Astrocyte (in vitro differentiated cells and primary cell): ENCODE results near the gene PATJ. TPM values are rescaled to one million over a fixed set of nuclear protein-coding genes. Genes with fewer than 3 reads are reported as not detected.

Experiments used
- DNase-seq: peaks from one replicate; pipeline ENCODE4 v3.0.0-alpha.2; 2010; ENCODE audit warnings: low read depth
- FAIRE-seq: peaks from 2 replicates; lab custom pipeline; 2011; peaks lifted over from hg19 to GRCh38; lab: Jason Lieb, UNC
- H2AFZ ChIP-seq: 2 replicates; pipeline ENCODE4 v1.6.0; 2012; ENCODE audit warnings: low read depth, low read length, inconsistent platforms
- H3K27ac ChIP-seq: 2 replicates; pipeline ENCODE4 v1.5.1; 2011; ENCODE audit warnings: low read depth, low read length, inconsistent platforms
- H3K27me3 ChIP-seq: 2 replicates; pipeline ENCODE4 v1.6.0; 2011; ENCODE audit warnings: low read length, inconsistent platforms; ENCODE audit not compliant: insufficient read depth
- H3K36me3 ChIP-seq: 2 replicates; pipeline ENCODE4 v1.5.1; 2011; ENCODE audit warnings: low read length, inconsistent platforms; ENCODE audit not compliant: insufficient read depth
- H3K4me1 ChIP-seq: 2 replicates; pipeline ENCODE4 v1.5.1; 2011; ENCODE audit warnings: low read length, inconsistent platforms; ENCODE audit not compliant: insufficient read depth
- H3K4me2 ChIP-seq: 2 replicates; pipeline ENCODE4 v1.6.0; 2012; ENCODE audit warnings: low read length, inconsistent platforms
- H3K4me3 ChIP-seq: 2 replicates; pipeline ENCODE4 v1.5.1; 2011; ENCODE audit warnings: low read depth, mild to moderate bottlenecking, low read length, inconsistent platforms; ENCODE audit not compliant: insufficient read depth
- H3K79me2 ChIP-seq: 2 replicates; pipeline ENCODE4 v1.6.0; 2012; ENCODE audit warnings: mild to moderate bottlenecking, low read length, inconsistent platforms; ENCODE audit not compliant: insufficient read depth
- H3K9ac ChIP-seq: 2 replicates; pipeline ENCODE4 v1.6.0; 2012; ENCODE audit warnings: mild to moderate bottlenecking, low read length, inconsistent platforms
- H3K9me3 ChIP-seq: 2 replicates; pipeline ENCODE4 v1.5.1; 2012; ENCODE audit warnings: low read depth, mild to moderate bottlenecking, low read length, inconsistent platforms; ENCODE audit not compliant: insufficient read depth
- H4K20me1 ChIP-seq: 2 replicates; pipeline ENCODE4 v1.6.0; 2012; ENCODE audit warnings: low read length, inconsistent platforms; ENCODE audit not compliant: insufficient read depth
- H3K27ac Mint-ChIP-seq: one replicate; pipeline ENCODE4 v1.8.0; 2021; ENCODE audit warnings: mild to moderate bottlenecking, mixed read lengths; ENCODE audit not compliant: unreplicated experiment
- H3K27me3 Mint-ChIP-seq: one replicate; pipeline ENCODE4 v1.8.0; 2021; ENCODE audit warnings: low read depth, mixed read lengths; ENCODE audit not compliant: unreplicated experiment
- H3K36me3 Mint-ChIP-seq: one replicate; pipeline ENCODE4 v1.8.0; 2021; ENCODE audit warnings: low read depth, mixed read lengths; ENCODE audit not compliant: unreplicated experiment
- H3K4me1 Mint-ChIP-seq: one replicate; pipeline ENCODE4 v1.8.0; 2021; ENCODE audit warnings: low read depth, mixed read lengths; ENCODE audit not compliant: unreplicated experiment
- H3K4me3 Mint-ChIP-seq: one replicate; pipeline ENCODE4 v1.8.0; 2021; ENCODE audit warnings: mild to moderate bottlenecking, moderate library complexity, mixed read lengths; ENCODE audit not compliant: unreplicated experiment
- H3K9me3 Mint-ChIP-seq: one replicate; pipeline ENCODE4 v1.8.0; 2021; ENCODE audit warnings: mild to moderate bottlenecking, mixed read lengths; ENCODE audit not compliant: unreplicated experiment
- CTCF ChIP-seq: IDR thresholded peaks from 2 replicates; pipeline ENCODE4 v1.5.1; 2011; ENCODE audit warnings: low read depth, mild to moderate bottlenecking, inconsistent platforms, low read length, moderate library complexity; ENCODE audit not compliant: insufficient read depth
- EZH2 ChIP-seq: IDR thresholded peaks from 2 replicates; pipeline ENCODE4 v1.6.1; 2012; ENCODE audit warnings: mild to moderate bottlenecking, low read length, inconsistent platforms; ENCODE audit not compliant: insufficient read depth
- total RNA-seq: library from RNA; stranded (reverse); gene quantifications from 2 replicates; pipeline ENCODE4 v1.2.1, GENCODE V29; 2021

Gene PATJ
- total RNA-seq, 1 donor from 2014 or later = 11.0 TPM

GRCh38 chr1:62221171-62221570 lies 478.9 kb downstream of the PATJ start:
- Mint-ChIP-seq H3K27ac (no peak overlapping the region), H3K27me3 (no peaks in the 10 kb centered on the region), H3K36me3 (no peaks in the 10 kb centered on the region), H3K4me3 (no peak overlapping the region), H3K4me1 (peaks cover 5% of the 10 kb centered on the region), H3K9me3 (no peaks in the 10 kb centered on the region)
- no peak overlapping the region for H3K27ac ChIP-seq
- no peak overlapping the region for H3K4me2 ChIP-seq
- H3K9me3 ChIP-seq = no peaks in the 10 kb centered on the region
- TF ChIP-seq EZH2 = no peak
- TF ChIP-seq CTCF = no peak
- no peaks in the 10 kb centered on the region for H3K27me3 ChIP-seq
- DNase-seq (no peak), FAIRE-seq (no peak)
- no peak overlapping the region for H2AFZ ChIP-seq
- H3K36me3 ChIP-seq = no peaks in the 10 kb centered on the region
- no peak overlapping the region for H3K4me3 ChIP-seq
- no peaks in the 10 kb centered on the region for H3K79me2 ChIP-seq
- no peak overlapping the region for H3K9ac ChIP-seq
- no peaks in the 10 kb centered on the region for H3K4me1 ChIP-seq
- no peaks in the 10 kb centered on the region for H4K20me1 ChIP-seq

- no peak for DNase-seq
- H3K36me3 Mint-ChIP-seq = no peaks in the 10 kb centered on the region
- H2AFZ ChIP-seq = no peak overlapping the region
These were observed 480.0 kb downstream of the PATJ start for GRCh38 chr1:62222321-62222720.

More at GRCh38 chr1:62222321-62222720, 480.0 kb downstream of the PATJ start:
- Histone ChIP-seq H3K27me3 (no peaks in the 10 kb centered on the region), H3K79me2 (no peaks in the 10 kb centered on the region), H3K4me3 (no peak overlapping the region), H3K27ac (no peak overlapping the region), H3K9ac (no peak overlapping the region), H4K20me1 (no peaks in the 10 kb centered on the region), H3K4me2 (no peak overlapping the region), H3K36me3 (no peaks in the 10 kb centered on the region), H3K4me1 (no peaks in the 10 kb centered on the region), H3K9me3 (no peaks in the 10 kb centered on the region)
- no peak for FAIRE-seq
- no peak overlapping the region for H3K4me3 Mint-ChIP-seq
- H3K9me3 Mint-ChIP-seq = no peaks in the 10 kb centered on the region
- no peak overlapping the region for H3K27ac Mint-ChIP-seq
- peaks cover 5% of the 10 kb centered on the region for H3K4me1 Mint-ChIP-seq
- TF ChIP-seq CTCF (no peak), EZH2 (no peak)
- H3K27me3 Mint-ChIP-seq = no peaks in the 10 kb centered on the region
